DND-41 (cell line): ENCODE measurements around the gene GSG1L.

Source experiments
- ATAC-seq: fragments of 200-7000 bp; cut with Tn5 transposase; 3 replicates; pipeline ENCODE4 v1.9.1; 2021; ENCODE audit warnings: low read depth; ENCODE audit not compliant: insufficient read depth
- DNase-seq: peaks from one replicate; pipeline ENCODE4 v3.0.0-alpha.2; 2020
- H2AFZ ChIP-seq: 2 replicates; pipeline ENCODE4 v1.6.0; 2012; ENCODE audit warnings: low read depth, low read length
- H3K27ac ChIP-seq: 2 replicates; pipeline ENCODE4 v1.5.1; 2012; ENCODE audit warnings: low read length, inconsistent platforms
- H3K27me3 ChIP-seq: fragments of 200-600 bp; sonication (generic); 2 replicates; pipeline ENCODE4 v1.6.0; 2012; ENCODE audit warnings: low read length, mild to moderate bottlenecking, inconsistent platforms; ENCODE audit not compliant: insufficient read depth, poor library complexity
- H3K36me3 ChIP-seq: 2 replicates; pipeline ENCODE4 v1.5.1; 2012; ENCODE audit warnings: low read length, inconsistent platforms; ENCODE audit not compliant: insufficient read depth
- H3K4me1 ChIP-seq: 2 replicates; pipeline ENCODE4 v1.5.1; 2012; ENCODE audit warnings: mild to moderate bottlenecking, low read length; ENCODE audit not compliant: insufficient read depth
- H3K4me2 ChIP-seq: 2 replicates; pipeline ENCODE4 v1.6.0; 2012; ENCODE audit warnings: mild to moderate bottlenecking, moderate library complexity, low read length, inconsistent platforms; ENCODE audit not compliant: insufficient read depth
- H3K4me3 ChIP-seq, 2 experiments: fragments of 200-600 bp in 1 of 2; shearing (Covaris generic) in 1 of 2; 2 replicates each; pipeline ENCODE4 v1.5.1; 2012 to 2016; ENCODE audit warnings: inconsistent platforms in 2 of 2, low read length in 2 of 2, mild to moderate bottlenecking in 2 of 2, low read depth in 1 of 2, moderate library complexity in 1 of 2
- H3K79me2 ChIP-seq: 2 replicates; pipeline ENCODE4 v1.6.0; 2012; ENCODE audit warnings: low read length, inconsistent platforms; ENCODE audit not compliant: insufficient read depth
- H3K9ac ChIP-seq: 2 replicates; pipeline ENCODE4 v1.6.0; 2012; ENCODE audit warnings: low read depth, mild to moderate bottlenecking, inconsistent platforms, low read length, moderate library complexity
- H3K9me3 ChIP-seq: 2 replicates; pipeline ENCODE4 v1.5.1; 2012; ENCODE audit warnings: low read length, moderate library complexity, mild to moderate bottlenecking, inconsistent platforms; ENCODE audit not compliant: insufficient read depth, severe bottlenecking
- H4K20me1 ChIP-seq: 2 replicates; pipeline ENCODE4 v1.6.0; 2012; ENCODE audit warnings: low read length; ENCODE audit not compliant: insufficient read depth
- EZH2 ChIP-seq: IDR thresholded peaks from 3 replicates; pipeline ENCODE4 v1.6.1; 2012; ENCODE audit warnings: borderline replicate concordance, low read depth, mild to moderate bottlenecking, moderate library complexity, low read length, inconsistent platforms; ENCODE audit not compliant: severe bottlenecking
- TF ChIP-seq, protein P1 (sequence below): IDR thresholded peaks from 2 replicates; pipeline ENCODE4 v1.5.1; 2012; ENCODE audit warnings: borderline replicate concordance, low read length, moderate library complexity, mild to moderate bottlenecking; ENCODE audit not compliant: poor library complexity, severe bottlenecking; ENCODE audit errors: extremely low read depth

Gene GSG1L

DNA sequence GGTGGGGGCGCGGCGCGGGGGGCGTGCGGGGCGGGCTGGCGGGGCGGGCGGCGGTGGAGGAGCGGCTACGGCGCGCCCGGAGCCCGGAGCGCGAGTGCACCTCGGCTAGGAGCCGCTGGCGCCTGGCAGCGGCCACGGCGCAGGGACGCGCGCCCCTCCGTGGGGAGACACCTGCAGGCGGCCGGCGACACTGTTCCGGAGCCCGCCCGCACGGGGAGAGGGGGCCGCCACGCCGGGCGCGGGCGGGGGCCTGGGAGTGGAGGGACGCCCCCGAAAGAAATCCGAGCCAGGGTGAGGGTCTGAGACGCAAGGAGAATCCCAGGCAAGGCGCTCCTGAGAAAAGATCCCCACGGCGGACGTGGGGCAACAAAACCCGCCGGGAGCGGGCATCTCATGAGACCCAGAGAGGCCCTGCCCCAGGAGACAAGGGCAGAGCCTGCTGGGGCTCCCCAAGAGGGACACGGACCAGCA, at the start of gene GSG1L:
TSS of gene GSG1L (minus strand) at position 124 of the 471 bp plus-strand sequence. CDS start 290 bp downstream, outside the sequence.
- no peaks in the 10 kb centered on the region for H3K4me1 ChIP-seq
- H3K4me2 ChIP-seq: no peak within 1 kb of the TSS
- H3K9me3 ChIP-seq: no peaks in the 10 kb centered on the region
- TF ChIP-seq EZH2: no peak
- TF ChIP-seq, protein P1, sequence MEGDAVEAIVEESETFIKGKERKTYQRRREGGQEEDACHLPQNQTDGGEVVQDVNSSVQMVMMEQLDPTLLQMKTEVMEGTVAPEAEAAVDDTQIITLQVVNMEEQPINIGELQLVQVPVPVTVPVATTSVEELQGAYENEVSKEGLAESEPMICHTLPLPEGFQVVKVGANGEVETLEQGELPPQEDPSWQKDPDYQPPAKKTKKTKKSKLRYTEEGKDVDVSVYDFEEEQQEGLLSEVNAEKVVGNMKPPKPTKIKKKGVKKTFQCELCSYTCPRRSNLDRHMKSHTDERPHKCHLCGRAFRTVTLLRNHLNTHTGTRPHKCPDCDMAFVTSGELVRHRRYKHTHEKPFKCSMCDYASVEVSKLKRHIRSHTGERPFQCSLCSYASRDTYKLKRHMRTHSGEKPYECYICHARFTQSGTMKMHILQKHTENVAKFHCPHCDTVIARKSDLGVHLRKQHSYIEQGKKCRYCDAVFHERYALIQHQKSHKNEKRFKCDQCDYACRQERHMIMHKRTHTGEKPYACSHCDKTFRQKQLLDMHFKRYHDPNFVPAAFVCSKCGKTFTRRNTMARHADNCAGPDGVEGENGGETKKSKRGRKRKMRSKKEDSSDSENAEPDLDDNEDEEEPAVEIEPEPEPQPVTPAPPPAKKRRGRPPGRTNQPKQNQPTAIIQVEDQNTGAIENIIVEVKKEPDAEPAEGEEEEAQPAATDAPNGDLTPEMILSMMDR: no peak
- H3K27me3 ChIP-seq: no peaks in the 10 kb centered on the region
- no peak within 1 kb of the TSS for H3K9ac ChIP-seq
- ATAC-seq (no peak), DNase-seq (no peak)
- 0 out of 2 replicates have a peak, but pooled peaks cover 2% of the 10 kb centered on the region for H4K20me1 ChIP-seq
- no peak within 1 kb of the TSS for H3K27ac ChIP-seq
- no peak within 1 kb of the TSS for H2AFZ ChIP-seq
- no peak within 1 kb of the TSS for H3K4me3 ChIP-seq
- no peaks in the 10 kb centered on the region for H3K79me2 ChIP-seq
- H3K36me3 ChIP-seq: no peaks in the 10 kb centered on the region

DNA sequence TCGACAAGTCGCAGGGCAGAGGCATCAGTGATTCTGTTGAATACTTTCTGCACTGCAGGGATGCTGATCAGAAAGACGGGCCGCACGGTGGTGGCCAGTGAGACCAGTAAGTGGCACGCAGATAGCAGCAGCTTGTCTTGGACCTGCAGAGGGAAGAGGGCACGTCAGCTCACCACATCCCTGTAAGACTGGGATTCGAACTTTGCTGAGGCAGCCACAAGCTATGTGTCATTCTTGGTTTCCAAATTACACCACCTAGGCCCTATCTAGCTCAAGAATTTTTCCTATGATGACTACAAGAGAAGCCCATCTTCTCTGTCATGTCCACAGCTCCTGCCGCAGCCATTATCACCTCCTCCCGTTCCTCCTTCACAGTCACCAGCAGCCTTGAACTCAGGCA, 49.4 kb upstream of the GSG1L start:
- Histone ChIP-seq H3K79me2 (no peaks in the 10 kb centered on the region), H3K9ac (no peak overlapping the region), H3K36me3 (peaks cover 92% of the 10 kb centered on the region), H2AFZ (no peak overlapping the region), H3K4me1 (no peaks in the 10 kb centered on the region), H3K4me3 (no peak overlapping the region), H3K27me3 (no peaks in the 10 kb centered on the region), H3K4me2 (no peak overlapping the region), H4K20me1 (peaks cover 10% of the 10 kb centered on the region; the same call in 1 of the 2 replicates), H3K27ac (no peak overlapping the region), H3K9me3 (no peaks in the 10 kb centered on the region)
- no peak for TF ChIP-seq EZH2
- TF ChIP-seq, protein P1: no peak
- ATAC-seq (no peak), DNase-seq (no peak)

DNA sequence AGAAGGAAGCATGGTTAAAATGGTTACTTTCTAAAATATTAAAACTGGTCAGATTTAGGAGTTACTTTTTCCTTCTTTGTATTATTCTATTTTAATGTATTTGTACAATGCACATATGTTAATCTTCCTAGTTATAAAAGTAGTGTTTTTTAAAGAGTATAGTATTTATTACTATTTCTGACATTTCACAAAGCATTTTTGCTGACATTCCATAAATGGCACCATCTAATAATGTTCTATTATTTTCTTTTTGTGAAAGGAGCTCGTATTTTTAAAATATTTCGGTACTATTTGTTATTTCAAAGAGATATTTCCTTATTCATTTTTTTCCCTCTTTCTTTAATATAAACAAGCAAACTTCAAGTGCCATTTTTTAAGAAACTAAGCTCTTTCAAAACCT, 47.5 kb upstream of the GSG1L start:
- Histone ChIP-seq H3K4me3 (no peak overlapping the region), H3K9ac (no peak overlapping the region), H3K9me3 (no peaks in the 10 kb centered on the region), H3K4me1 (no peaks in the 10 kb centered on the region), H4K20me1 (peaks cover 18% of the 10 kb centered on the region; the same call in 1 of the 2 replicates), H3K79me2 (no peaks in the 10 kb centered on the region), H3K36me3 (peaks cover 93% of the 10 kb centered on the region), H3K4me2 (no peak overlapping the region), H2AFZ (no peak overlapping the region), H3K27me3 (no peaks in the 10 kb centered on the region), H3K27ac (no peak overlapping the region)
- DNase-seq (no peak), ATAC-seq (no peak)
- TF ChIP-seq EZH2: no peak
- TF ChIP-seq, protein P1: no peak
